Measurements from ENCODE around the gene ANKRD28. TPM values are rescaled to one million over a fixed set of nuclear protein-coding genes. Genes with fewer than 3 reads are reported as not detected.

Gene ANKRD28
- total and polyA plus RNA-seq, 2 of the 8 experiments (the other 6 are each of a cell fraction or from before 2014, with no cell fraction given): 39.1 to 61.7 TPM

DNA sequence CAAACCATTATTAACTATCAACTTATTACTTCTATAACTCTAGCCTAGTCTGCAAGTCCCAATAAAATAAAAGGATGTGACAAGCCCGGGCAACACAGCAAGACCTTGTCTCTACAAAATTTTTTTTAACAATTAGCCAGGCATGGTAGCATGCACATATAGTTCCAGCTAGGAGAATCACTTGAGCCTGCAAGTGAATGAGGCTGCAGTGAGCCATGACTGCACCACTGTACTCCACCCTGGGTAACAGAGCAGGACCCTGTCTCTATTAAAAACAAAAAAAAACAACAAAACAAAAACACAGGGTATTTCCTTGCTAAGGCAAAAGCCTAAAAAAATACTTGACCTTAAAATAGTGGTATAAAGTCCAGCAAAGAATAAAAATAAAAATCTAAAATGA, 31.4 kb downstream of the ANKRD28 start (continued):
- TF ChIP-seq, protein P1, sequence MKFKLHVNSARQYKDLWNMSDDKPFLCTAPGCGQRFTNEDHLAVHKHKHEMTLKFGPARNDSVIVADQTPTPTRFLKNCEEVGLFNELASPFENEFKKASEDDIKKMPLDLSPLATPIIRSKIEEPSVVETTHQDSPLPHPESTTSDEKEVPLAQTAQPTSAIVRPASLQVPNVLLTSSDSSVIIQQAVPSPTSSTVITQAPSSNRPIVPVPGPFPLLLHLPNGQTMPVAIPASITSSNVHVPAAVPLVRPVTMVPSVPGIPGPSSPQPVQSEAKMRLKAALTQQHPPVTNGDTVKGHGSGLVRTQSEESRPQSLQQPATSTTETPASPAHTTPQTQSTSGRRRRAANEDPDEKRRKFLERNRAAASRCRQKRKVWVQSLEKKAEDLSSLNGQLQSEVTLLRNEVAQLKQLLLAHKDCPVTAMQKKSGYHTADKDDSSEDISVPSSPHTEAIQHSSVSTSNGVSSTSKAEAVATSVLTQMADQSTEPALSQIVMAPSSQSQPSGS (IDR thresholded peaks at IDR 0.05; ENCODE audit: low read length): no peak
- TF ChIP-seq JUND (IDR thresholded peaks at IDR 0.05; ENCODE audit: low read length) (no peak), ZNF274 (IDR thresholded peaks at IDR 0.05; ENCODE audit: borderline replicate concordance, extremely low read depth, low read length) (no peak), BRCA1 (IDR thresholded peaks at IDR 0.05; ENCODE audit: low read depth, low read length) (no peak), TAF7 (optimal IDR thresholded peaks at IDR 0.05; ENCODE audit: borderline replicate concordance, low read depth, low read length) (no peak), PHF8 (conservative IDR thresholded peaks at IDR 0.05; ENCODE audit: low read depth, low read length) (no peak)
